Motor neuron (in vitro differentiated cells): ENCODE results near the gene GIPR. TPM values are rescaled to one million over a fixed set of nuclear protein-coding genes. Genes with fewer than 3 reads are reported as not detected.
"Not testable (repeated sequence)": the region's sequence is repeated elsewhere in the genome, so short reads cannot be mapped to it uniquely, and the experiment has no call there.

Source experiments
- ATAC-seq, 8 experiments: fragments of 200-7000 bp; cut with Tn5 transposase; replicated peaks in 6 of 8; 2 replicates each; pipeline ENCODE4 v1.8.0; 2021; ENCODE audit warnings: mild to moderate bottlenecking in 8 of 8, moderate library complexity in 8 of 8
- H3K27ac ChIP-seq, 2 donors: fragments of 250-450 bp; sonication (Bioruptor Pico); 2 replicates each; pipeline ENCODE4 v1.9.0; 2021; ENCODE audit warnings: antibody characterized with exemption in 2 of 2, mild to moderate bottlenecking in 2 of 2, moderate library complexity in 1 of 2
- H3K4me1 ChIP-seq, 2 donors: fragments of 250-450 bp; sonication (Bioruptor Pico); replicated peaks in 1 of 2; 2 replicates each; pipeline ENCODE4 v1.6.1; 2021; ENCODE audit warnings: antibody characterized with exemption in 2 of 2, mild to moderate bottlenecking in 2 of 2, moderate library complexity in 1 of 2
- H3K4me3 ChIP-seq, 5 donors: fragments of 250-450 bp; sonication (Bioruptor Pico); 2 replicates each; pipeline ENCODE4 v1.9.0; 2021; ENCODE audit warnings: antibody characterized with exemption in 5 of 5, mild to moderate bottlenecking in 5 of 5, moderate library complexity in 4 of 5
- WGBS, 10 experiments: fragments of 450-650 bp; shearing (Covaris generic); methylation state at CpG; one replicate each; pipeline ENCODE4 v1.0.0; 2022; 5-methylcytosine and 5-hydroxymethylcytosine counted together
- in situ Hi-C, 9 experiments: fragments of 400-800 bp; cut with MboI; loops; one replicate each; pipeline ENCODE4 v1.15.0; 2021; ENCODE audit warnings: low sequenced_read_pairs in 9 of 9, low pct_unique_long_range_greater_than_20kb in 2 of 9; ENCODE audit not compliant: unreplicated experiment in 9 of 9
- total RNA-seq, 8 experiments: library from RNA; unstranded; fragments of 300-600 nt; gene quantifications; 2 replicates each; pipeline versions ENCODE4 v1.2.3 to v1.2.4, GENCODE V29; 2022

The GIPR gene
- 1 to 10 TPM in 6 of 8 experiments, under 1 TPM in 2; 0.20 to 8.7 (median 3.9) TPM for total RNA-seq

- in situ Hi-C loops, result no loop called here
- H3K4me1 ChIP-seq, result peaks cover 4 to 7% of the 10 kb centered on the region in 2 donors
- ATAC-seq, result peak; percentile 7 to 72 (median 64)
- peak within 1 kb of the TSS; percentile 29 to 55 (median 49) for H3K4me3 ChIP-seq
- 30 to 74% methylated on average over 2 to 3 of the region's 15 CpGs; no CpG with 5 or more reads in 8 of the 10 experiments for WGBS, 10 experiments
- peak within 1 kb of the TSS in 1 of 2 donors; percentile 33 for H3K27ac ChIP-seq
These were observed at the start of gene GIPR for GRCh38 chr19:45667620-45668341. TSS of gene GIPR (plus strand) at chr19:45668221. CDS start at chr19:45669521, 1,300 bp downstream.

- Histone ChIP-seq H3K27ac (no peak overlapping the region), H3K4me3 (no peak overlapping the region), H3K4me1 (peaks cover 5 to 7% of the 10 kb centered on the region in 2 donors)
- ATAC-seq, result no peak
- 73 to 94% (median 80%) methylated on average over 1 to 10 of the region's 17 CpGs; no CpG with 5 or more reads in 7 of the 10 experiments for WGBS, 10 experiments
- in situ Hi-C loops, result no loop called here
These were observed 46.6 kb upstream of the GIPR start for GRCh38 chr19:45621389-45621788.

GRCh38 chr19:45621976-45622503 lies 46.0 kb upstream of the GIPR start:
- in situ Hi-C loops, result no loop called here
- H3K27ac ChIP-seq, result no peak overlapping the region
- H3K4me3 ChIP-seq, result no peak overlapping the region
- WGBS, 10 experiments, result 50 to 100% (median 81%) methylated on average over 1 to 4 of the region's 6 CpGs
- no peak for ATAC-seq
- peaks cover 0 to under 1% of the 10 kb centered on the region in 2 donors for H3K4me1 ChIP-seq

GRCh38 chr19:45623984-45624383 lies 44.0 kb upstream of the GIPR start:
- Histone ChIP-seq H3K4me3 (no peak overlapping the region), H3K27ac (no peak overlapping the region), H3K4me1 (no peaks in the 10 kb centered on the region)
- WGBS, 10 experiments, result 67 to 83% (median 79%) methylated on average over 1 of the region's 1 CpG; no CpG with 5 or more reads in 6 of the 10 experiments
- in situ Hi-C loops, result no loop called here
- ATAC-seq, result no peak

GRCh38 chr19:45628219-45628618 lies 39.8 kb upstream of the GIPR start:
- in situ Hi-C loops, H3K27ac ChIP-seq, H3K4me3 ChIP-seq, ATAC-seq, H3K4me1 ChIP-seq: not testable (repeated sequence)
- 88 to 100% (median 99%) methylated on average over 1 to 6 of the region's 7 CpGs; no CpG with 5 or more reads in 6 of the 10 experiments for WGBS, 10 experiments

GRCh38 chr19:45629704-45630103 lies 38.3 kb upstream of the GIPR start:
- Histone ChIP-seq H3K27ac (no peak overlapping the region), H3K4me1 (peaks cover 0 to 8% of the 10 kb centered on the region in 2 donors), H3K4me3 (no peak overlapping the region)
- 86 to 100% (median 100%) methylated on average over 1 to 3 of the region's 4 CpGs; no CpG with 5 or more reads in 4 of the 10 experiments for WGBS, 10 experiments
- in situ Hi-C loops, result no loop called here
- ATAC-seq, result no peak

GRCh38 chr19:45630463-45630862 lies 37.6 kb upstream of the GIPR start:
- H3K4me1 ChIP-seq, result peaks cover 0 to 8% of the 10 kb centered on the region in 2 donors
- WGBS, 10 experiments, result 40 to 100% (median 58%) methylated on average over 1 to 2 of the region's 2 CpGs; no CpG with 5 or more reads in 5 of the 10 experiments
- in situ Hi-C loops, result no loop called here
- peak; percentile 80 to 95 (median 88) for ATAC-seq
- H3K27ac ChIP-seq, result no peak overlapping the region
- no peak overlapping the region for H3K4me3 ChIP-seq

GRCh38 chr19:45632468-45633196 lies 35.4 kb upstream of the GIPR start:
- Histone ChIP-seq H3K4me3 (no peak overlapping the region), H3K4me1 (peaks cover 0 to 8% of the 10 kb centered on the region in 2 donors), H3K27ac (no peak overlapping the region)
- 66 to 100% (median 83%) methylated on average over 1 to 7 of the region's 27 CpGs; no CpG with 5 or more reads in 5 of the 10 experiments for whole genome bisulfite sequencing, 10 experiments
- in situ Hi-C loops, result no loop called here
- peak; percentile 50 to 89 (median 76) for ATAC-seq

GRCh38 chr19:45636275-45636674 lies 31.7 kb upstream of the GIPR start:
- H3K4me3 ChIP-seq, result no peak overlapping the region
- ATAC-seq, result no peak
- in situ Hi-C loops, result no loop called here
- peaks cover 0 to 23% of the 10 kb centered on the region in 2 donors for H3K4me1 ChIP-seq
- no peak overlapping the region for H3K27ac ChIP-seq
- 83 to 100% (median 100%) methylated on average over 1 of the region's 1 CpG; no CpG with 5 or more reads in 3 of the 10 experiments for WGBS, 10 experiments

GRCh38 chr19:45636902-45637301 lies 31.1 kb upstream of the GIPR start:
- Histone ChIP-seq H3K4me1 (peaks cover 0 to 25% of the 10 kb centered on the region in 2 donors), H3K4me3 (no peak overlapping the region), H3K27ac (no peak overlapping the region)
- 60 to 100% (median 85%) methylated on average over 1 to 2 of the region's 2 CpGs; no CpG with 5 or more reads in 4 of the 10 experiments for WGBS, 10 experiments
- in situ Hi-C loops, result no loop called here
- no peak for ATAC-seq

GRCh38 chr19:45637890-45638667 lies 29.9 kb upstream of the GIPR start:
- peaks cover 4 to 17% of the 10 kb centered on the region in 2 donors for H3K4me1 ChIP-seq
- peak overlapping the region in 1 of 2 donors; percentile 17 for H3K27ac ChIP-seq
- ATAC-seq, result peak in 3 of 8 experiments; percentile 1 to 19 (median 5)
- in situ Hi-C loops, result no loop called here
- peak overlapping the region in 3 of 5 donors; percentile 27 to 35 (median 29) for H3K4me3 ChIP-seq
- WGBS, 10 experiments, result 38 to 100% (median 76%) methylated on average over 1 to 10 of the region's 19 CpGs; no CpG with 5 or more reads in 2 of the 10 experiments
